AG04450 (cell line): Measurements from ENCODE around the gene PGP. TPM values are rescaled to one million over a fixed set of nuclear protein-coding genes. Genes with fewer than 3 reads are reported as not detected.
"Not testable (repeated sequence)": the region's sequence is repeated elsewhere in the genome, so short reads cannot be mapped to it uniquely, and the experiment has no call there.

Experiments
- CTCF ChIA-PET: fragments of 300-600, 350-600 bp; formaldehyde crosslinking; extraction: SDS; loops from one replicate; lab custom pipeline; 2022; ENCODE audit warnings: antibody characterized with exemption, inconsistent platforms; lab: Charles Lee
- POLR2A ChIA-PET: fragments of 350-600 bp; formaldehyde crosslinking; extraction: SDS; loops from one replicate; lab custom pipeline; 2021; ENCODE audit warnings: antibody characterized with exemption, inconsistent platforms; lab: Yijun Ruan, JAX
- DNase-seq: peaks from one replicate; pipeline ENCODE4 v3.0.0-alpha.2; 2011; ENCODE audit warnings: low read depth, low spot score
- H3K27ac ChIP-seq: one replicate; pipeline ENCODE4 v1.5.1; 2012; ENCODE audit warnings: low read depth, low read length, control low read depth
- H3K27me3 ChIP-seq: one replicate; pipeline ENCODE4 v1.6.0; 2012; ENCODE audit warnings: low read length; ENCODE audit not compliant: control insufficient read depth, insufficient read depth
- H3K4me3 ChIP-seq: 2 replicates; pipeline ENCODE4 v1.5.1; 2011; ENCODE audit warnings: mild to moderate bottlenecking, low read depth, low read length, control low read depth
- H3K9me3 ChIP-seq: 2 replicates; pipeline ENCODE4 v1.5.1; 2012; ENCODE audit warnings: low read length; ENCODE audit not compliant: control insufficient read depth, insufficient read depth
- polyA plus RNA-seq: library from polyadenylated mRNA; depleted of rRNA; stranded (reverse); fragments of >200 nt; gene quantifications from 2 replicates; pipeline ENCODE4 v1.2.3, GENCODE V29; 2011
- TF ChIP-seq, protein P1 (sequence below): IDR thresholded peaks from 2 replicates; pipeline ENCODE4 v1.5.1; 2011; ENCODE audit warnings: low read depth, low read length, control low read depth, inconsistent platforms

Gene PGP
- polyA plus RNA-seq, 1 experiment = 3.6 TPM

GRCh38 chr16:2205104-2205966, 9.3 kb downstream of the PGP start, which contains the start of gene MLST8:
TSS of gene MLST8 (plus strand) at chr16:2205454. CDS start at chr16:2206086, 632 bp downstream.
- ChIA-PET POLR2A (interaction anchor here (0.5 to 1.8 kb wide), 6 partner anchors 9 to 262 kb away, joined by 3 to 13 read pairs (median 5); partner anchors contain the start of genes CASKIN1, ECI1, MSRB1 and PGP), CTCF (no interaction called here)
- peak; percentile 78 for DNase-seq
- TF ChIP-seq, protein P1, sequence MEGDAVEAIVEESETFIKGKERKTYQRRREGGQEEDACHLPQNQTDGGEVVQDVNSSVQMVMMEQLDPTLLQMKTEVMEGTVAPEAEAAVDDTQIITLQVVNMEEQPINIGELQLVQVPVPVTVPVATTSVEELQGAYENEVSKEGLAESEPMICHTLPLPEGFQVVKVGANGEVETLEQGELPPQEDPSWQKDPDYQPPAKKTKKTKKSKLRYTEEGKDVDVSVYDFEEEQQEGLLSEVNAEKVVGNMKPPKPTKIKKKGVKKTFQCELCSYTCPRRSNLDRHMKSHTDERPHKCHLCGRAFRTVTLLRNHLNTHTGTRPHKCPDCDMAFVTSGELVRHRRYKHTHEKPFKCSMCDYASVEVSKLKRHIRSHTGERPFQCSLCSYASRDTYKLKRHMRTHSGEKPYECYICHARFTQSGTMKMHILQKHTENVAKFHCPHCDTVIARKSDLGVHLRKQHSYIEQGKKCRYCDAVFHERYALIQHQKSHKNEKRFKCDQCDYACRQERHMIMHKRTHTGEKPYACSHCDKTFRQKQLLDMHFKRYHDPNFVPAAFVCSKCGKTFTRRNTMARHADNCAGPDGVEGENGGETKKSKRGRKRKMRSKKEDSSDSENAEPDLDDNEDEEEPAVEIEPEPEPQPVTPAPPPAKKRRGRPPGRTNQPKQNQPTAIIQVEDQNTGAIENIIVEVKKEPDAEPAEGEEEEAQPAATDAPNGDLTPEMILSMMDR = no peak
- peaks cover 2% of the 10 kb centered on the region for H3K27me3 ChIP-seq
- peak within 1 kb of the TSS; percentile 95 for H3K4me3 ChIP-seq
- H3K27ac ChIP-seq = peak within 1 kb of the TSS; percentile 70
- peaks cover 3% of the 10 kb centered on the region for H3K9me3 ChIP-seq

- DNase-seq = no peak
- ChIA-PET POLR2A (interaction anchor here (0.5 to 1.8 kb wide), 4 partner anchors 8 to 50 kb away, joined by 3 to 13 read pairs (median 4); partner anchors contain the start of genes CASKIN1, ECI1 and TRAF7), CTCF (no interaction called here)
- Histone ChIP-seq H3K27me3 (peaks cover 9% of the 10 kb centered on the region), H3K4me3 (peak overlapping the region; percentile 95), H3K9me3 (peaks cover 6% of the 10 kb centered on the region), H3K27ac (peak overlapping the region; percentile 52)
- TF ChIP-seq, protein P1 = no peak
Measured at GRCh38 chr16:2204416-2205103, 10.1 kb downstream of the PGP start.

- H3K27me3 ChIP-seq = peaks cover 23% of the 10 kb centered on the region
- H3K9me3 ChIP-seq, DNase-seq, H3K4me3 ChIP-seq, CTCF ChIA-PET, H3K27ac ChIP-seq: not testable (repeated sequence)
- POLR2A ChIA-PET = interaction anchor here (1.0 to 1.6 kb wide), 2 partner anchors 8 to 48 kb away, joined by 3 to 7 read pairs; partner anchors contain the start of gene TRAF7
Measured at GRCh38 chr16:2203119-2203688, 11.4 kb downstream of the PGP start.

DNA sequence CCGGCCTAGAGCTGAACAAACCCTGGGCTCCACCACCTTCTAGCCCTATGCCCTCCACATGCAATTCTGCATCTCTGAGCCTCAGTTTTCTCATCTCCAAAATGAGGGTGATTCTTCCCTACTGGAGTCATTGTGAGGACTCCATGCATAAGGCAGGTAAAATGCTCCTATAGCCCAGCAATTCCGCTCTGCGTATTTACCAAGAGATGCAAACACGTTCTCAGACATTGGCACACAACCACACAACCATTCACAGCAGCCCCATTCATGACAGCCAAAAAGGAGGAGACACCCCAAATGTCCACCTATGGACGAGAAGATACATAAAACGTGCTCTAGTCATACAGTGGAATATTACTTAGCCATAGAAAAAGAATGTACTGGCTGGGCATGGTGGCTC, 14.3 kb downstream of the PGP start:
- POLR2A ChIA-PET = interaction anchor here (1.0 kb wide), 1 partner anchor 482 kb away, joined by 5 read pairs; the partner anchor contains the start of gene KCTD5
- peaks cover 43% of the 10 kb centered on the region for H3K27me3 ChIP-seq
- no peak overlapping the region for H3K4me3 ChIP-seq
- CTCF ChIA-PET = no interaction called here
- DNase-seq = no peak
- no peak overlapping the region for H3K27ac ChIP-seq
- peaks cover 8% of the 10 kb centered on the region for H3K9me3 ChIP-seq
- TF ChIP-seq, protein P1 = no peak

GRCh38 chr16:2199621-2200139, 15.0 kb downstream of the PGP start:
- peaks cover 50% of the 10 kb centered on the region for H3K27me3 ChIP-seq
- TF ChIP-seq, protein P1 = no peak
- no peak overlapping the region for H3K4me3 ChIP-seq
- no peak overlapping the region for H3K27ac ChIP-seq
- no peak for DNase-seq
- ChIA-PET POLR2A (interaction anchor here (0.9 kb wide), 1 partner anchor 45 kb away, joined by 5 read pairs; the partner anchor contains the start of gene TRAF7), CTCF (no interaction called here)
- H3K9me3 ChIP-seq = peaks cover 9% of the 10 kb centered on the region
